A549 (cell line): ENCODE measurements around the gene ABCA13. TPM values are rescaled to one million over a fixed set of nuclear protein-coding genes. Genes with fewer than 3 reads are reported as not detected.

Experiments used
- ATAC-seq, 2 experiments: fragments of 200-7000 bp in 1 of 2; fragments of >200 bp in 1 of 2; cut with Nextera tagmentation in 1 of 2; cut with Tn5 transposase in 1 of 2; 3 replicates each; pipeline versions ENCODE4 v1.8.0 to v1.9.1; 2018 to 2020; ENCODE audit warnings: mild to moderate bottlenecking in 1 of 2, moderate library complexity in 1 of 2
- CTCF ChIA-PET: fragments of 300-600 bp; sonication (Branson Sonifier 250); formaldehyde crosslinking; extraction: SDS; loops from one replicate; lab custom pipeline; 2021; ENCODE audit warnings: antibody characterized with exemption, inconsistent platforms; lab: Yijun Ruan, JAX
- POLR2A ChIA-PET: fragments of 350-600 bp; formaldehyde crosslinking; extraction: SDS; loops from one replicate; lab custom pipeline; 2021; ENCODE audit warnings: antibody characterized with exemption, inconsistent platforms; lab: Yijun Ruan, JAX
- DNase-seq, 2 experiments: peaks; one replicate each; pipeline versions ENCODE4 v3.0.0 to v3.0.0-alpha.2; 2011 to 2016; ENCODE audit warnings: low read depth in 1 of 2, low spot score in 1 of 2
- FAIRE-seq: peaks from 2 replicates; lab custom pipeline; 2011; peaks lifted over from hg19 to GRCh38; lab: Jason Lieb, UNC
- H3K27ac ChIP-seq, 2 experiments: fragments of >200 bp; sonication (Bioruptor Twin); formaldehyde crosslinking; 3 replicates each; pipeline ENCODE4 v1.5.1; 2016 to 2017
- H3K4me1 ChIP-seq: fragments of >200 bp; sonication (Bioruptor Twin); formaldehyde crosslinking; 3 replicates; pipeline ENCODE4 v1.6.1; 2016
- H3K4me2 ChIP-seq: fragments of >200 bp; sonication (Bioruptor Twin); formaldehyde crosslinking; 3 replicates; pipeline ENCODE4 v1.6.1; 2016
- H3K4me3 ChIP-seq: fragments of >200 bp; sonication (Bioruptor Twin); formaldehyde crosslinking; 3 replicates; pipeline ENCODE4 v1.5.1; 2016
- H3K9me3 ChIP-seq: fragments of >200 bp; sonication (Bioruptor Twin); formaldehyde crosslinking; 3 replicates; pipeline ENCODE4 v1.6.1; 2016
- BHLHE40 ChIP-seq: IDR thresholded peaks from 2 replicates; pipeline ENCODE4 v1.6.1; 2012; ENCODE audit warnings: low read depth, low read length, inconsistent platforms
- CBX2 ChIP-seq: fragments of 200-600 bp; sonication (generic); IDR thresholded peaks from 2 replicates; pipeline ENCODE4 v1.6.1; 2016; ENCODE audit warnings: low read depth, mild to moderate bottlenecking, borderline replicate concordance
- CBX8 ChIP-seq: fragments of 200-600 bp; sonication (generic); IDR thresholded peaks from 2 replicates; pipeline ENCODE4 v1.6.1; 2016
- CEBPB ChIP-seq, 2 experiments: fragments of >200 bp in 1 of 2; sonication (Bioruptor Twin) in 1 of 2; formaldehyde crosslinking in 1 of 2; IDR thresholded peaks; 2 replicates each; pipeline ENCODE4 v1.6.1; 2012 to 2016
- CTCF ChIP-seq: fragments of >200 bp; sonication (Bioruptor Twin); formaldehyde crosslinking; IDR thresholded peaks from 3 replicates; pipeline ENCODE4 v1.5.1; 2016
- EHMT2 ChIP-seq: fragments of 200-600 bp; sonication (generic); IDR thresholded peaks from 2 replicates; pipeline ENCODE4 v1.6.1; 2016; ENCODE audit warnings: antibody characterized with exemption, low read depth, mild to moderate bottlenecking, moderate library complexity
- ESRRA ChIP-seq: fragments of 150-350 bp; IDR thresholded peaks from 2 replicates; pipeline ENCODE4 v1.6.1; 2014; ENCODE audit warnings: mild to moderate bottlenecking, low read length, borderline replicate concordance
- HOXB13 ChIP-seq: fragments of 250-450 bp; sonication (Bioruptor Pico); IDR thresholded peaks from 2 replicates; pipeline ENCODE4 v1.5.0; 2020; ENCODE audit warnings: low read depth, mild to moderate bottlenecking, moderate library complexity
- HOXB5 ChIP-seq: fragments of 250-450 bp; sonication (Bioruptor Pico); IDR thresholded peaks from 2 replicates; pipeline ENCODE4 v1.5.0; 2020; ENCODE audit warnings: mild to moderate bottlenecking, moderate library complexity
- KDM5A ChIP-seq: fragments of 200-600 bp; sonication (generic); IDR thresholded peaks from 2 replicates; pipeline ENCODE4 v1.6.1; 2016; ENCODE audit warnings: antibody characterized with exemption, mild to moderate bottlenecking
- NFE2L2 ChIP-seq: fragments of 150-350 bp; conservative IDR thresholded peaks from 2 replicates; pipeline ENCODE4 v1.6.1; 2014; ENCODE audit warnings: low read length
- NR3C1 ChIP-seq: fragments of >200 bp; sonication (Bioruptor Twin); formaldehyde crosslinking; IDR thresholded peaks from 3 replicates; pipeline ENCODE4 v1.6.1; 2017
- PHF8 ChIP-seq: fragments of 200-600 bp; sonication (generic); IDR thresholded peaks from 2 replicates; pipeline ENCODE4 v1.6.1; 2016; ENCODE audit warnings: low read depth, mild to moderate bottlenecking, antibody characterized with exemption, moderate library complexity, borderline replicate concordance
- POLR2AphosphoS2 ChIP-seq: conservative IDR thresholded peaks from 2 replicates; pipeline ENCODE4 v1.6.1; 2012; ENCODE audit warnings: low read length, improper control_type of control experiment, inconsistent platforms
- SMC3 ChIP-seq: fragments of >200 bp; sonication (Bioruptor Twin); formaldehyde crosslinking; IDR thresholded peaks from 3 replicates; pipeline ENCODE4 v1.6.1; 2018; ENCODE audit warnings: inconsistent platforms
- TFCP2L1 ChIP-seq: fragments of 250-450 bp; sonication (Bioruptor Pico); IDR thresholded peaks from 2 replicates; pipeline ENCODE4 v1.5.0; 2021; ENCODE audit warnings: mild to moderate bottlenecking
- TP53 ChIP-seq: fragments of 250-450 bp; sonication (Bioruptor Pico); IDR thresholded peaks from 2 replicates; pipeline ENCODE4 v1.5.0; 2021; ENCODE audit warnings: mild to moderate bottlenecking, moderate library complexity
- WGBS: methylation state at CpG from one replicate; pipeline ENCODE4 v1.1.6; 2017; ENCODE audit errors: missing lambda C conversion rate; 5-methylcytosine and 5-hydroxymethylcytosine counted together
- polyA plus RNA-seq, 4 experiments: library from polyadenylated mRNA; depleted of rRNA in 3 of 4; stranded (reverse); fragments of >200 nt; fragmentation: RNase III in 1 of 4; extraction: RNeasy Plus Mini Kit Qiagen cat#74134 plus additional on column Dnase treatment in 1 of 4; gene quantifications; 2 replicates in 3 of 4; 3 replicates in 1 of 4; pipeline ENCODE4 v1.2.3, GENCODE V29; 2011 to 2017
- TF ChIP-seq, protein P1 (sequence below): IDR thresholded peaks from 2 replicates; pipeline ENCODE4 v1.6.1; 2012
- TF ChIP-seq, protein P2 (sequence below): IDR thresholded peaks from 2 replicates; pipeline ENCODE4 v1.6.1; 2012; ENCODE audit warnings: low read depth, borderline replicate concordance
- TF ChIP-seq, protein P3 (sequence below): fragments of 200-600 bp; sonication (generic); IDR thresholded peaks from 2 replicates; pipeline ENCODE4 v1.6.1; 2016; ENCODE audit warnings: antibody characterized with exemption, mild to moderate bottlenecking, moderate library complexity

Gene ABCA13
- polyA plus RNA-seq, 2 of the 4 experiments (the other 2 are of a cell fraction): 0.01 TPM; not detected in 1

DNA sequence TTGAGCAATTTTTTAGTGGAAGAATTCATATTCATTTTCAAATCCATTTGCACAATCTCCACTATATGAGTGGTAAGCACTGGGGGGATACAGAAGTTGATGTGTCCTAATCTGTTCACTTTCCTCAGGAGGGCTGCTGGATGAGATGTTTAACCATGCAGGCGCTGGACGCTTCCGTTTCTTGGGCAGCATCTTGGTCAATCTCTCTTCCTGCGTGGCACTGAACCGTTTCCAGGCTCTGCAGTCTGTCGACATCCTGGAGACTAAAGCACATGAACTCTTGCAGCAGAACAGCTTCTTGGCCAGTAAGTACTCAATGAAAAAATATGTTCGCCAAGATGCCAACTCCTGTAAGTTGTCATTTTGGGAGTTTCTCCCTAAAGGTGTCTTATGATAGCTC is 179.3 kb downstream of the ABCA13 start:
- WGBS: 7% methylated on average over 7 of the region's 7 CpGs

GRCh38 chr7:48351900-48352299 is 180.6 kb downstream of the ABCA13 start:
- POLR2A ChIA-PET: no interaction called here
- no peak for FAIRE-seq
- H3K9me3 ChIP-seq: no peaks in the 10 kb centered on the region
- H3K4me2 ChIP-seq: no peak overlapping the region
- TF ChIP-seq CBX8: no peak
- TF ChIP-seq ESRRA: no peak
- TF ChIP-seq PHF8: no peak
- TF ChIP-seq, protein P1, sequence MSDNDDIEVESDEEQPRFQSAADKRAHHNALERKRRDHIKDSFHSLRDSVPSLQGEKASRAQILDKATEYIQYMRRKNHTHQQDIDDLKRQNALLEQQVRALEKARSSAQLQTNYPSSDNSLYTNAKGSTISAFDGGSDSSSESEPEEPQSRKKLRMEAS: no peak
- TF ChIP-seq CBX2: no peak
- TF ChIP-seq, protein P2, sequence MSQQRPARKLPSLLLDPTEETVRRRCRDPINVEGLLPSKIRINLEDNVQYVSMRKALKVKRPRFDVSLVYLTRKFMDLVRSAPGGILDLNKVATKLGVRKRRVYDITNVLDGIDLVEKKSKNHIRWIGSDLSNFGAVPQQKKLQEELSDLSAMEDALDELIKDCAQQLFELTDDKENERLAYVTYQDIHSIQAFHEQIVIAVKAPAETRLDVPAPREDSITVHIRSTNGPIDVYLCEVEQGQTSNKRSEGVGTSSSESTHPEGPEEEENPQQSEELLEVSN: no peak
- no peak for TF ChIP-seq TFCP2L1 (CRISPR knock-in tag)
- TF ChIP-seq TP53: no peak
- TF ChIP-seq CTCF: no peak
- TF ChIP-seq NFE2L2: no peak
- TF ChIP-seq KDM5A: no peak
- no peak for TF ChIP-seq CEBPB (IDR thresholded peaks at IDR 0.05)
- no peak for TF ChIP-seq SMC3
- TF ChIP-seq, all 56 proteins: peak for 0
- Histone ChIP-seq H3K4me3 (no peak overlapping the region), H3K4me1 (no peaks in the 10 kb centered on the region), H3K27ac (no peak overlapping the region)
- WGBS: 32% methylated on average over 7 of the region's 7 CpGs
- no peak for ATAC-seq
- DNase-seq: no peak
- CTCF ChIA-PET: no interaction called here

More for the DNA sequence above, 179.3 kb downstream of the ABCA13 start:
- H3K4me2 ChIP-seq: no peak overlapping the region
- H3K4me3 ChIP-seq: no peak overlapping the region
- no peak for ATAC-seq
- no peaks in the 10 kb centered on the region for H3K9me3 ChIP-seq
- no peak for FAIRE-seq
- H3K4me1 ChIP-seq: no peaks in the 10 kb centered on the region
- ChIA-PET CTCF (no interaction called here), POLR2A (no interaction called here)
- no peak overlapping the region for H3K27ac ChIP-seq
- DNase-seq: no peak
- TF ChIP-seq POLR2AphosphoS2 (no peak), HOXB5 (no peak), BHLHE40 (no peak), CTCF (no peak), EHMT2 (no peak), TFCP2L1 (CRISPR knock-in tag) (no peak), NR3C1 (no peak), PHF8 (no peak), HOXB13 (CRISPR knock-in tag) (no peak)
- TF ChIP-seq, protein P3, sequence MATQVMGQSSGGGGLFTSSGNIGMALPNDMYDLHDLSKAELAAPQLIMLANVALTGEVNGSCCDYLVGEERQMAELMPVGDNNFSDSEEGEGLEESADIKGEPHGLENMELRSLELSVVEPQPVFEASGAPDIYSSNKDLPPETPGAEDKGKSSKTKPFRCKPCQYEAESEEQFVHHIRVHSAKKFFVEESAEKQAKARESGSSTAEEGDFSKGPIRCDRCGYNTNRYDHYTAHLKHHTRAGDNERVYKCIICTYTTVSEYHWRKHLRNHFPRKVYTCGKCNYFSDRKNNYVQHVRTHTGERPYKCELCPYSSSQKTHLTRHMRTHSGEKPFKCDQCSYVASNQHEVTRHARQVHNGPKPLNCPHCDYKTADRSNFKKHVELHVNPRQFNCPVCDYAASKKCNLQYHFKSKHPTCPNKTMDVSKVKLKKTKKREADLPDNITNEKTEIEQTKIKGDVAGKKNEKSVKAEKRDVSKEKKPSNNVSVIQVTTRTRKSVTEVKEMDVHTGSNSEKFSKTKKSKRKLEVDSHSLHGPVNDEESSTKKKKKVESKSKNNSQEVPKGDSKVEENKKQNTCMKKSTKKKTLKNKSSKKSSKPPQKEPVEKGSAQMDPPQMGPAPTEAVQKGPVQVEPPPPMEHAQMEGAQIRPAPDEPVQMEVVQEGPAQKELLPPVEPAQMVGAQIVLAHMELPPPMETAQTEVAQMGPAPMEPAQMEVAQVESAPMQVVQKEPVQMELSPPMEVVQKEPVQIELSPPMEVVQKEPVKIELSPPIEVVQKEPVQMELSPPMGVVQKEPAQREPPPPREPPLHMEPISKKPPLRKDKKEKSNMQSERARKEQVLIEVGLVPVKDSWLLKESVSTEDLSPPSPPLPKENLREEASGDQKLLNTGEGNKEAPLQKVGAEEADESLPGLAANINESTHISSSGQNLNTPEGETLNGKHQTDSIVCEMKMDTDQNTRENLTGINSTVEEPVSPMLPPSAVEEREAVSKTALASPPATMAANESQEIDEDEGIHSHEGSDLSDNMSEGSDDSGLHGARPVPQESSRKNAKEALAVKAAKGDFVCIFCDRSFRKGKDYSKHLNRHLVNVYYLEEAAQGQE: no peak
